Trophoblast cell (in vitro differentiated cells and primary cell): ENCODE data around the gene SYNJ2.
A peak's percentile ranks its signal among the peaks of the same experiment; 100 is the strongest.

Source experiments
- DNase-seq, 2 donors: peaks; one replicate each; pipeline ENCODE4 v3.0.0-alpha.2; 2016
- H2AFZ ChIP-seq: 2 replicates; pipeline ENCODE4 v1.6.1; 2013; ENCODE audit warnings: low read length, moderate library complexity, mild to moderate bottlenecking; ENCODE audit not compliant: insufficient read depth, poor library complexity
- H2AK5ac ChIP-seq: 2 replicates; pipeline ENCODE4 v1.6.1; 2013; ENCODE audit warnings: mild to moderate bottlenecking, low read length
- H2BK120ac ChIP-seq: 2 replicates; pipeline ENCODE4 v1.6.1; 2013; ENCODE audit warnings: low read length, mild to moderate bottlenecking, moderate library complexity; ENCODE audit not compliant: insufficient read depth, poor library complexity
- H2BK12ac ChIP-seq: 2 replicates; pipeline ENCODE4 v1.6.1; 2013; ENCODE audit warnings: mild to moderate bottlenecking, low read length, moderate library complexity
- H2BK5ac ChIP-seq: 2 replicates; pipeline ENCODE4 v1.6.1; 2013; ENCODE audit warnings: low read length, low read depth, moderate library complexity, mild to moderate bottlenecking; ENCODE audit not compliant: poor library complexity
- H3K14ac ChIP-seq: 2 replicates; pipeline ENCODE4 v1.6.1; 2013; ENCODE audit warnings: mild to moderate bottlenecking, low read length
- H3K18ac ChIP-seq: 2 replicates; pipeline ENCODE4 v1.6.1; 2013; ENCODE audit warnings: mild to moderate bottlenecking, low read length
- H3K23ac ChIP-seq: 2 replicates; pipeline ENCODE4 v1.6.1; 2013; ENCODE audit warnings: low read length
- H3K27ac ChIP-seq: 2 replicates; pipeline ENCODE4 v1.5.1; 2013; ENCODE audit warnings: low read depth, mild to moderate bottlenecking, inconsistent platforms, low read length, moderate library complexity
- H3K27me3 ChIP-seq: 2 replicates; pipeline ENCODE4 v1.6.1; 2013; ENCODE audit warnings: inconsistent platforms, mild to moderate bottlenecking, low read length, moderate library complexity; ENCODE audit not compliant: insufficient read depth
- H3K36me3 ChIP-seq, 2 experiments: 1 replicate in 1 of 2; 2 replicates in 1 of 2; pipeline ENCODE4 v1.6.1; 2013; ENCODE audit warnings: low read length in 2 of 2, mild to moderate bottlenecking in 2 of 2, moderate library complexity in 1 of 2; ENCODE audit not compliant: insufficient read depth in 2 of 2, control insufficient read depth in 1 of 2
- H3K4ac ChIP-seq: 2 replicates; pipeline ENCODE4 v1.6.1; 2013; ENCODE audit warnings: low read depth, mild to moderate bottlenecking, low read length, moderate library complexity
- H3K4me1 ChIP-seq, 2 experiments: 1 replicate in 1 of 2; 2 replicates in 1 of 2; pipeline ENCODE4 v1.6.1; 2013; ENCODE audit warnings: low read length in 2 of 2, mild to moderate bottlenecking in 2 of 2, moderate library complexity in 1 of 2; ENCODE audit not compliant: insufficient read depth in 2 of 2, control insufficient read depth in 1 of 2
- H3K4me2 ChIP-seq: 2 replicates; pipeline ENCODE4 v1.6.1; 2013; ENCODE audit warnings: inconsistent platforms, mild to moderate bottlenecking, low read length, moderate library complexity
- H3K4me3 ChIP-seq: 2 replicates; pipeline ENCODE4 v1.5.1; 2013; ENCODE audit warnings: mild to moderate bottlenecking, low read depth, low read length, inconsistent platforms
- H3K79me1 ChIP-seq: one replicate; pipeline ENCODE4 v1.6.1; 2013; ENCODE audit warnings: low read length
- H3K79me2 ChIP-seq: 2 replicates; pipeline ENCODE4 v1.6.1; 2013; ENCODE audit warnings: low read length, mild to moderate bottlenecking; ENCODE audit not compliant: control insufficient read depth, insufficient read depth, poor library complexity
- H3K9ac ChIP-seq: 2 replicates; pipeline ENCODE4 v1.6.1; 2013; ENCODE audit warnings: mild to moderate bottlenecking, low read length
- H3K9me3 ChIP-seq: 2 replicates; pipeline ENCODE4 v1.6.1; 2013; ENCODE audit warnings: low read depth, mild to moderate bottlenecking, control low read depth, inconsistent platforms, low read length; ENCODE audit not compliant: insufficient read depth
- H4K12ac ChIP-seq: 2 replicates; pipeline ENCODE4 v1.6.1; 2013; ENCODE audit warnings: low read depth, mild to moderate bottlenecking, low read length, moderate library complexity
- H4K8ac ChIP-seq: 2 replicates; pipeline ENCODE4 v1.6.1; 2013; ENCODE audit warnings: low read depth, mild to moderate bottlenecking, low read length, moderate library complexity
- H4K91ac ChIP-seq: one replicate; pipeline ENCODE4 v1.6.1; 2013; ENCODE audit warnings: low read depth, mild to moderate bottlenecking, low read length, moderate library complexity
- WGBS: extraction: QIAGEN DNeasy Blood & Tissue Kit; methylation state at CpG from one replicate; pipeline ENCODE4 v1.1.7; 2013; ENCODE audit warnings: missing lambda C conversion rate; ENCODE audit not compliant: insufficient read length, insufficient coverage; ENCODE audit errors: extremely low coverage; 5-methylcytosine and 5-hydroxymethylcytosine counted together

Gene SYNJ2

DNA sequence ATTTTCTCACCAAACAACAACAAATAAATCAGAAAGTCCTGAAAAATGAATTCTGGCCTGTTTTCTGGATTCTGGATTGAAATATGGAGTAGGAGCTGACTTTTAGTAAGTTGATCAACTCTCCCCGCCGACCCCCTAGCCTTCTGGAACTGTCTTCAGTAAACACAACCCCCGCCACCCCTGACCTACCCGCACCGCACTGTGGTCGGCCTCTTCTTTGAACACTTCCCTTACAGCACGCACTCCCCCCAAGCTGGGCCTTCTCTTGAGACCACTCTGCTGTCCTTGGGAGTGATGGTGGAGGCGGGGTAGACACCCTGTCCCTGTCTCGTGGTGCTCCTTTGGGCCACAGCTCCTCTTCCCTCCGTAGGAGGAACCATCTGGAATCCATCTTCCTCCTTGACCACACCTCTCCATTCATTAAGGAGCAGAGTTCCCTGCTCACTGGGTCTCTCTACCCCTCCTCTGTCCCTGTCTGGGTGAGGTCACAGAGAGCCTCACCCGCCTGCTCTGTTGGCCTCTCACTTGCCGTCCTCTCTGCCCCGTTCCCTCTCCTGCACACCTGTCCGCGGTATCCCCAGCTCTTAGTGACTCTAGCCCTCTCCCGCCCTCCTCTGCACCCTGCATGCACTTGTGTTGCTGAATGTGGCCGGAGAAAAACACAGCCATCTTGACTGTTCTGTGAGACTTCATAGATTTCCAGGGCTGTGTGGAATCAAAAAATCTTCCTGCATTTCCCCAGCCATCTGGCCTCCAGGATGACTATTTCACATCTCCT is 19.1 kb downstream of the SYNJ2 start:
- no peak overlapping the region for H3K4me2 ChIP-seq
- H3K4me3 ChIP-seq = no peak overlapping the region
- no peak overlapping the region for H2BK5ac ChIP-seq
- H3K18ac ChIP-seq = peak overlapping the region; percentile 31
- no peak for DNase-seq
- no peak overlapping the region for H3K27ac ChIP-seq
- H3K27me3 ChIP-seq = no peaks in the 10 kb centered on the region
- H3K36me3 ChIP-seq = peaks cover 0 to 4% of the 10 kb centered on the region in 2 experiments
- H2BK120ac ChIP-seq = no peak overlapping the region
- H3K79me2 ChIP-seq = peaks cover 17% of the 10 kb centered on the region
- H4K8ac ChIP-seq = peak overlapping the region; percentile 17
- H2BK12ac ChIP-seq = peak overlapping the region; percentile 12
- peaks cover 4% of the 10 kb centered on the region for H3K9me3 ChIP-seq
- no peak overlapping the region for H3K9ac ChIP-seq
- H2AK5ac ChIP-seq = peak overlapping the region; percentile 34
- H4K91ac ChIP-seq = peak overlapping the region; percentile 1
- WGBS = no CpG with 5 or more reads among the region's 17 CpGs
- H3K4ac ChIP-seq = peak overlapping the region; percentile 2
- no peak overlapping the region for H3K23ac ChIP-seq
- no peak overlapping the region for H4K12ac ChIP-seq
- H2AFZ ChIP-seq = no peak overlapping the region
- H3K4me1 ChIP-seq = peaks cover 43 to 49% of the 10 kb centered on the region in 2 experiments
- H3K79me1 ChIP-seq = peaks cover 28% of the 10 kb centered on the region
- no peak overlapping the region for H3K14ac ChIP-seq

DNA sequence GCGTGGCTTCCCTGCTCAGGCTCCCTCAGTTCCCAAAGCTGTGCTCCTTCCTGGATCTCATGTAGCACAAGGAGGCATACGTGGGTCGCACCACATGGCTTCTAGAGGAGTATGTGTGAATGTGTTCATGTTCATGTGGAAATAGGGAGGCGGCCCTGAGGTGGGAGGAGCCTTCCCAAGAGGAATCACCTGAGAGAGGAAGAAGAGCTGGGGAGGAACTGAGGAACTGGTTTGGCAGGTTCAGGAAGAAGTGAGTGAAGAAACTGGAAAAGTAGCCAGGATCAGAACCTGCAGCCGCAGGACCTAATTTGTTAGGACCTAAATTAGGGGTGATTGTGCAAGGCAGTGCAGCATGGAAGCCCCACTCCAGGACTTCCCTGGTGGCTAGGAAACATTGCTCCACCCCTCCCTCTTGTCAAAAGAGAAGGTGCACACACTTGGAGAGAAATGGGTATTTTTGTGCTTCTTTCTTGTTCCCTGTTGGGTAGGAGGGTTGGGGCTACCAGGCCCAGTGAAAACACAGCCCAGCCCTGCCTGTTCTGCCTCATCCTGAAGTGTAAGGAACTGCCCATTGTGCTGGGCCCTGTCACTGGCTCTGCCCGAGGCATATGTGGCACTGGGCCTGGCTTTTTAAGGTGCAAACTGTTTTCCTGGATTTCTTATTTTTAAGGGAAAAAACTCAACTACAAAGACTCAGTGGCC is 20.7 kb downstream of the SYNJ2 start:
- no peak overlapping the region for H4K12ac ChIP-seq
- peaks cover 0 to 2% of the 10 kb centered on the region in 2 experiments for H3K36me3 ChIP-seq
- H3K79me2 ChIP-seq = peaks cover 14% of the 10 kb centered on the region
- peak overlapping the region; percentile 52 for H3K14ac ChIP-seq
- peak overlapping the region; percentile 68 for H3K18ac ChIP-seq
- peak overlapping the region; percentile 73 for H2BK120ac ChIP-seq
- peaks cover 40 to 46% of the 10 kb centered on the region in 2 experiments for H3K4me1 ChIP-seq
- DNase-seq = peak; percentile 90 to 93
- H3K4ac ChIP-seq = peak overlapping the region; percentile 61
- no peaks in the 10 kb centered on the region for H3K27me3 ChIP-seq
- H4K8ac ChIP-seq = peak overlapping the region; percentile 75
- H3K79me1 ChIP-seq = peaks cover 27% of the 10 kb centered on the region
- H3K9me3 ChIP-seq = peaks cover 4% of the 10 kb centered on the region
- no peak overlapping the region for H3K4me3 ChIP-seq
- no peak overlapping the region for H3K9ac ChIP-seq
- H2AFZ ChIP-seq = no peak overlapping the region
- peak overlapping the region; percentile 93 for H4K91ac ChIP-seq
- WGBS = no CpG with 5 or more reads among the region's 6 CpGs
- H3K27ac ChIP-seq = peak overlapping the region; percentile 83
- H3K4me2 ChIP-seq = no peak overlapping the region
- H3K23ac ChIP-seq = no peak overlapping the region
- H2AK5ac ChIP-seq = peak overlapping the region; percentile 59
- H2BK5ac ChIP-seq = peak overlapping the region; percentile 68
- H2BK12ac ChIP-seq = peak overlapping the region; percentile 91

DNA sequence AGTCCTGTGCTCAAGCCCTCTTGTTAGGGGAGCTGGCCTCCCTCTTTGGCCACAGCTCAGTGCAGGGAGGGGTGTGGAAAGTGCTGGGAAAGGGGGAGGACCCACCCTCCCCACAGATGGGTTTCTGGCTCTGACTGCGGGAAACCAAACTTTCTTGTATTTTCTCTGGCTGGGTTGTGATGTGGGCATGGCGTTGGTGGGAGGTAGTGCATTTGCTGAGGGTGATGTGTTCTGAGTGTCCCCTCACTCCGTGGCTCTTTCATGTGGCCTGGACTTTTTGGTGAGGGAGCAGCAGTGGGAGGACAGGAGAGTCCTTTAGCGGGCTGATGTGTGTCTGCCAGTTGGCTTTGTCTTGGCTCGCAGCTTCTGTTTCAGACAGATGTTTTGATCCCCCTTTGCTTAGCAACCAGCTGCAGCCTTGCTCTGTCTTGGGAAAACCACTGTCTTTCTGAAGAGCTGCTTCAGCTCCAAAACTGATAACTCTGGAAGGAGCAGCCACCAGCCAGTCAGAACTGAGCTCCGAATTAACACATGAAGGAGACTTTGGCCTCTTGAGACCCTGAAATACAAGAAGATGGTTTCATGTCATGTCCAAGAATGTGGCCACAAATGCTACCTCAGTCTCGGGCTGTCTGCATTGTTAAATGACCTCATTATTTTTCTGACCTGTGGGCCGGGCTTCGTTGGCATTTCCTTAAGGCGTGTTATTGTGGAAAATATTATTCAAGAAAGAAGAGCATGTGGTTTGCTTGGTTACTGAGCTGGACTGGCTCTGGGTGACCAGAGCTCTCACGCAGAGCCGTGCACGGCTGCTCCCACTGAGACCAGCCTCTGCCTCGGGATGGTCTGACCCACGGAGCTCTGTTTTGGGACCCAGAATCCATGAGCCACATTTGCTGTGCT is 21.5 kb downstream of the SYNJ2 start:
- Histone ChIP-seq H3K4me1 (peaks cover 42 to 51% of the 10 kb centered on the region in 2 experiments), H3K18ac (peak overlapping the region; percentile 68), H3K4me2 (peak overlapping the region; percentile 11), H3K79me2 (peaks cover 14% of the 10 kb centered on the region), H3K36me3 (peaks cover 0 to 2% of the 10 kb centered on the region in 2 experiments), H3K23ac (no peak overlapping the region), H2BK12ac (peak overlapping the region; percentile 91), H3K27me3 (no peaks in the 10 kb centered on the region), H3K79me1 (peaks cover 29% of the 10 kb centered on the region), H2BK120ac (peak overlapping the region; percentile 73), H2BK5ac (peak overlapping the region; percentile 68), H4K8ac (peak overlapping the region; percentile 75), H3K27ac (peak overlapping the region; percentile 83), H4K91ac (peak overlapping the region; percentile 93), H3K4me3 (no peak overlapping the region), H2AK5ac (peak overlapping the region; percentile 59), H3K9me3 (peaks cover 4% of the 10 kb centered on the region), H2AFZ (no peak overlapping the region), H4K12ac (no peak overlapping the region), H3K4ac (peak overlapping the region; percentile 61), H3K14ac (peak overlapping the region; percentile 52), H3K9ac (no peak overlapping the region)
- peak; percentile 74 to 91 for DNase-seq
- WGBS = no CpG with 5 or more reads among the region's 15 CpGs
